ENCODE measurements around the gene TAGLN3.

- peak; percentile 99 for TF ChIP-seq CTCF (conservative IDR thresholded peaks at IDR 0.05)
- TF ChIP-seq EZH2 (IDR thresholded peaks at IDR 0.05; ENCODE audit: low read depth) = no peak
These were observed 31.0 kb upstream of the TAGLN3 start for GRCh38 chr3:111967651-111968274.

Measured in PC-9 (cell line).